Astrocyte of the spinal cord (primary cell): Measurements from ENCODE around the gene CASZ1.

Source experiments
- DNase-seq: peaks from one replicate; pipeline ENCODE4 v3.0.0; 2011; ENCODE audit warnings: low read depth, low spot score
- H3K4me3 ChIP-seq: 2 replicates; pipeline ENCODE4 v1.5.1; 2011; ENCODE audit warnings: low read depth, mild to moderate bottlenecking, low read length, moderate library complexity
- in situ Hi-C: cut with HindIII; loops from 2 replicates; pipeline ENCODE4 v1.10.0; 2017; ENCODE audit warnings: low sequenced_read_pairs
- TF ChIP-seq, protein P1 (sequence below): IDR thresholded peaks from 2 replicates; pipeline ENCODE4 v1.5.1; 2012; ENCODE audit warnings: low read depth, mild to moderate bottlenecking, low read length, inconsistent platforms

CASZ1 gene

GRCh38 chr1:10755970-10756521, 40.4 kb downstream of the CASZ1 start:
- no peak overlapping the region for H3K4me3 ChIP-seq
- in situ Hi-C loops, result no loop called here
- no peak for DNase-seq
- TF ChIP-seq, protein P1, sequence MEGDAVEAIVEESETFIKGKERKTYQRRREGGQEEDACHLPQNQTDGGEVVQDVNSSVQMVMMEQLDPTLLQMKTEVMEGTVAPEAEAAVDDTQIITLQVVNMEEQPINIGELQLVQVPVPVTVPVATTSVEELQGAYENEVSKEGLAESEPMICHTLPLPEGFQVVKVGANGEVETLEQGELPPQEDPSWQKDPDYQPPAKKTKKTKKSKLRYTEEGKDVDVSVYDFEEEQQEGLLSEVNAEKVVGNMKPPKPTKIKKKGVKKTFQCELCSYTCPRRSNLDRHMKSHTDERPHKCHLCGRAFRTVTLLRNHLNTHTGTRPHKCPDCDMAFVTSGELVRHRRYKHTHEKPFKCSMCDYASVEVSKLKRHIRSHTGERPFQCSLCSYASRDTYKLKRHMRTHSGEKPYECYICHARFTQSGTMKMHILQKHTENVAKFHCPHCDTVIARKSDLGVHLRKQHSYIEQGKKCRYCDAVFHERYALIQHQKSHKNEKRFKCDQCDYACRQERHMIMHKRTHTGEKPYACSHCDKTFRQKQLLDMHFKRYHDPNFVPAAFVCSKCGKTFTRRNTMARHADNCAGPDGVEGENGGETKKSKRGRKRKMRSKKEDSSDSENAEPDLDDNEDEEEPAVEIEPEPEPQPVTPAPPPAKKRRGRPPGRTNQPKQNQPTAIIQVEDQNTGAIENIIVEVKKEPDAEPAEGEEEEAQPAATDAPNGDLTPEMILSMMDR, result no peak

DNA sequence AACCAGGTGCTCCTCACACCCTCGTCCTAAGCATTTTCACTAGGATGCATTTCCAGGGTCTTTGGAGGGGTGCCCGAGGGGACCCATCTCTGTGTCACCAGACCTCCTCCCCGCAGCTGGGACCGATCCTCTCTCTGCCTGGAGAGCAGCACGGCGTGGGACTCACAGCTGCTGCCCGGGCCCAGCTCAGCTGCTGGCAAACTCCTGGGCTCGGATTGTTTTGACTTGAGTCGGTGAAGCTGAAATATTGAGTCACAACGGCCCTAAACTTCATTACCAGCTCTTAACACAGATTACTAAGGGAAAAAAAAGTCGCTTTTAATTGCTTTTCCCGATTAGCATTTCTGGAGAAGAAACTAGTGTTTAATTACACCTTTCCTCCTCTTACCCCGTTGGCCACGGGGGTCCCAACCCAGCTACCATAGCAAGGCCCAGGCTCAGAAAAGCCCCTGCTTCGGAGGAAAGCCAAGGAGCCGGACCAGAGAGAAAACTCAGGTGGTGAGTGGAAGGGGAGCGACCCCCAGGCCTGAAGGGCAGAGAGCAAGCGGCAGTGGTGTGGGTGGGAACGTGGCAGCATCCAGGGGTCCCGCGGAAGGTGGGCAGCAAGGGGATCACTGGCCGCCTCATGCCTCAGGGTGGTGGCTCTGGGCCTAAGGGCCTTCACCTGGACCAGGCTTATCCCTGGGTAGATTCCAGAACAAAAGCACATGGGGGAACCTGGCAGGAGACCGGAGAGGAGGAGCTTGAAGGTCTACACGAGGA, 41.7 kb downstream of the CASZ1 start:
- no peak overlapping the region for H3K4me3 ChIP-seq
- no peak for DNase-seq
- TF ChIP-seq, protein P1, result no peak
- in situ Hi-C loops, result no loop called here

GRCh38 chr1:10753299-10753698, 43.1 kb downstream of the CASZ1 start:
- in situ Hi-C loops, result no loop called here
- TF ChIP-seq, protein P1, result no peak
- no peak for DNase-seq
- no peak overlapping the region for H3K4me3 ChIP-seq

GRCh38 chr1:10751561-10752085, 44.8 kb downstream of the CASZ1 start:
- no peak overlapping the region for H3K4me3 ChIP-seq
- in situ Hi-C loops, result no loop called here
- TF ChIP-seq, protein P1, result no peak
- no peak for DNase-seq

- in situ Hi-C loops, result no loop called here
- H3K4me3 ChIP-seq, result no peak overlapping the region
- DNase-seq, result no peak
- TF ChIP-seq, protein P1, result no peak
These were observed 45.3 kb downstream of the CASZ1 start for GRCh38 chr1:10751160-10751559.

GRCh38 chr1:10745886-10746455, 50.5 kb downstream of the CASZ1 start:
- TF ChIP-seq, protein P1, result no peak
- no peak overlapping the region for H3K4me3 ChIP-seq
- in situ Hi-C loops, result no loop called here
- DNase-seq, result no peak
